Measurements from ENCODE around the gene ABCA6.

GRCh38 chr17:69066482-69066881 lies 75.2 kb downstream of the ABCA6 start:
- no peak for TF ChIP-seq CTCF (conservative IDR thresholded peaks at IDR 0.05; ENCODE audit: low read length)
- TF ChIP-seq EZH2phosphoT487 (IDR thresholded peaks at IDR 0.05; ENCODE audit: borderline replicate concordance, low read depth, low read length): no peak
